SK-N-SH (cell line): ENCODE results near the gene DNASE2B. TPM values are rescaled to one million over a fixed set of nuclear protein-coding genes. Genes with fewer than 3 reads are reported as not detected.
A peak's percentile ranks its signal among the peaks of the same experiment; 100 is the strongest.

Source experiments
- CTCF ChIA-PET: fragments of 300-600, 350-600 bp; formaldehyde crosslinking; extraction: SDS; loops from one replicate; lab custom pipeline; 2021; lab: Yijun Ruan, JAX
- POLR2A ChIA-PET: fragments of 350-600 bp; sonication (Branson Sonifier 250); formaldehyde crosslinking; extraction: SDS; loops from one replicate; lab custom pipeline; 2020; ENCODE audit warnings: antibody characterized with exemption, inconsistent platforms; lab: Yijun Ruan, JAX
- DNase-seq: peaks from one replicate; pipeline ENCODE4 v3.0.0; 2012
- H2AFZ ChIP-seq: fragments of 200-600 bp; sonication (generic); 2 replicates; pipeline ENCODE4 v1.8.1; 2016; ENCODE audit warnings: antibody characterized with exemption, mild to moderate bottlenecking, low read depth
- H3F3A ChIP-seq: fragments of 200-600 bp; sonication (generic); replicated peaks from 2 replicates; pipeline ENCODE3; 2016; ENCODE audit warnings: antibody characterized with exemption, mild to moderate bottlenecking; ENCODE audit not compliant: insufficient read depth
- H3K27ac ChIP-seq, 2 experiments: fragments of 200-500 bp in 1 of 2; fragments of 200-600 bp in 1 of 2; sonication (Bioruptor generic) in 1 of 2; sonication (generic), shearing (Covaris generic) in 1 of 2; 2 replicates each; pipeline versions ENCODE4 v1.5.1 to v1.6.1; 2014 to 2016; ENCODE audit warnings: low read depth in 2 of 2, inconsistent platforms in 1 of 2, low read length in 1 of 2, mild to moderate bottlenecking in 1 of 2, mixed read lengths in 1 of 2
- H3K27me3 ChIP-seq: fragments of 200-600 bp; sonication (generic), shearing (Covaris generic); 2 replicates; pipeline ENCODE4 v1.6.1; 2016; ENCODE audit warnings: mixed run types; ENCODE audit not compliant: insufficient read depth
- H3K36me3 ChIP-seq, 2 experiments: fragments of 200-500 bp in 1 of 2; fragments of 200-600 bp in 1 of 2; sonication (Bioruptor generic) in 1 of 2; sonication (generic) in 1 of 2; replicated peaks in 1 of 2; 2 replicates each; pipeline versions ENCODE3 to v1.5.1; 2014 to 2016; ENCODE audit warnings: low read length in 1 of 2, mild to moderate bottlenecking in 1 of 2; ENCODE audit not compliant: insufficient read depth in 2 of 2, control insufficient read depth in 1 of 2
- H3K4me1 ChIP-seq, 2 experiments: fragments of 200-500 bp in 1 of 2; fragments of 200-600 bp in 1 of 2; sonication (Bioruptor generic) in 1 of 2; sonication (generic), shearing (Covaris generic) in 1 of 2; 2 replicates each; pipeline versions ENCODE4 v1.5.1 to v1.6.1; 2014 to 2016; ENCODE audit warnings: low read depth in 1 of 2, low read length in 1 of 2, mixed run types in 1 of 2; ENCODE audit not compliant: insufficient read depth in 2 of 2, control insufficient read depth in 1 of 2
- H3K4me2 ChIP-seq: fragments of 200-600 bp; sonication (generic), shearing (Covaris generic); 2 replicates; pipeline ENCODE4 v1.6.1; 2017; ENCODE audit warnings: mixed run types
- H3K4me3 ChIP-seq, 2 experiments: fragments of 200-500 bp in 1 of 2; fragments of 200-600 bp in 1 of 2; sonication (Bioruptor generic) in 1 of 2; sonication (generic), shearing (Covaris generic) in 1 of 2; 2 replicates each; pipeline versions ENCODE4 v1.5.1 to v1.8.1; 2014 to 2016; ENCODE audit warnings: low read depth in 2 of 2, inconsistent platforms in 1 of 2, low read length in 1 of 2, mild to moderate bottlenecking in 1 of 2, mixed read lengths in 1 of 2, moderate library complexity in 1 of 2
- H3K79me2 ChIP-seq: fragments of 200-600 bp; sonication (generic); 2 replicates; pipeline ENCODE4 v1.8.1; 2017; ENCODE audit warnings: mild to moderate bottlenecking; ENCODE audit not compliant: insufficient read depth
- H3K9ac ChIP-seq: fragments of 200-600 bp; sonication (generic); 2 replicates; pipeline ENCODE4 v1.6.1; 2017; ENCODE audit warnings: mixed run types
- H3K9me2 ChIP-seq: fragments of 200-600 bp; sonication (generic); 2 replicates; pipeline ENCODE4 v1.6.1; 2017; ENCODE audit warnings: mixed run types
- H3K9me3 ChIP-seq: fragments of 200-600 bp; sonication (generic); 2 replicates; pipeline ENCODE4 v1.6.1; 2017; ENCODE audit warnings: mixed run types, mild to moderate bottlenecking, moderate library complexity
- H4K20me1 ChIP-seq: fragments of 200-600 bp; sonication (generic); 2 replicates; pipeline ENCODE4 v1.6.1; 2017; ENCODE audit warnings: mild to moderate bottlenecking, mixed run types; ENCODE audit not compliant: insufficient read depth
- CHD2 ChIP-seq: fragments of 150-350 bp; IDR thresholded peaks from 2 replicates; pipeline ENCODE4 v1.6.1; 2018; ENCODE audit warnings: low read length; ENCODE audit not compliant: partially characterized antibody
- ELF1 ChIP-seq: IDR thresholded peaks from 2 replicates; pipeline ENCODE4 v1.4.0; 2012
- EP300 ChIP-seq, 2 experiments: IDR thresholded peaks; 2 replicates each; pipeline versions ENCODE4 v1.4.0 to v1.6.1; 2012; ENCODE audit warnings: borderline replicate concordance in 1 of 2, low read depth in 1 of 2, low read length in 1 of 2
- FOSL2 ChIP-seq: IDR thresholded peaks from 2 replicates; pipeline ENCODE4 v1.4.0; 2012; ENCODE audit warnings: low read depth, mild to moderate bottlenecking, moderate library complexity, borderline replicate concordance
- FOXM1 ChIP-seq: IDR thresholded peaks from 2 replicates; pipeline ENCODE4 v1.4.0; 2012; ENCODE audit warnings: low read depth, mild to moderate bottlenecking
- JUND ChIP-seq: IDR thresholded peaks from 2 replicates; pipeline ENCODE4 v1.4.0; 2012
- MXI1 ChIP-seq: IDR thresholded peaks from 2 replicates; pipeline ENCODE4 v1.6.1; 2012; ENCODE audit warnings: mild to moderate bottlenecking, low read depth, low read length, improper control_type of control experiment
- NFIC ChIP-seq: IDR thresholded peaks from 2 replicates; pipeline ENCODE4 v1.4.0; 2012; ENCODE audit warnings: borderline replicate concordance
- NRF1 ChIP-seq: IDR thresholded peaks from 2 replicates; pipeline ENCODE4 v1.6.1; 2012; ENCODE audit warnings: low read depth, mild to moderate bottlenecking, low read length
- RAD21 ChIP-seq: IDR thresholded peaks from 2 replicates; pipeline ENCODE4 v1.6.1; 2012; ENCODE audit warnings: mild to moderate bottlenecking, low read length
- RCOR1 ChIP-seq: fragments of 150-350 bp; IDR thresholded peaks from 2 replicates; pipeline ENCODE4 v1.6.1; 2017; ENCODE audit warnings: antibody characterized with exemption, low read length
- RFX5 ChIP-seq: IDR thresholded peaks from 2 replicates; pipeline ENCODE4 v1.6.1; 2012; ENCODE audit warnings: mild to moderate bottlenecking, improper control_type of control experiment, low read length
- RXRA ChIP-seq: IDR thresholded peaks from 2 replicates; pipeline ENCODE4 v1.4.0; 2012; ENCODE audit warnings: low read depth, mild to moderate bottlenecking, borderline replicate concordance
- SMC3 ChIP-seq: IDR thresholded peaks from 2 replicates; pipeline ENCODE4 v1.6.1; 2012; ENCODE audit warnings: low read depth, low read length, improper control_type of control experiment
- TCF12 ChIP-seq: IDR thresholded peaks from 2 replicates; pipeline ENCODE4 v1.4.0; 2012
- TEAD4 ChIP-seq: IDR thresholded peaks from 2 replicates; pipeline ENCODE4 v1.4.0; 2012; ENCODE audit warnings: mild to moderate bottlenecking, borderline replicate concordance; ENCODE audit not compliant: insufficient read depth
- WGBS: methylation state at CpG from one replicate; pipeline ENCODE4 v1.1.6; 2017; ENCODE audit warnings: low lambda C conversion rate; 5-methylcytosine and 5-hydroxymethylcytosine counted together
- polyA plus RNA-seq, 3 experiments: library from polyadenylated mRNA; depleted of rRNA; stranded (reverse); fragments of >200 nt; gene quantifications; 2 replicates each; pipeline ENCODE4 v1.2.3, GENCODE V29; 2012
- TF ChIP-seq, protein P1 (sequence below): IDR thresholded peaks from 2 replicates; pipeline ENCODE4; 2012
- TF ChIP-seq, protein P2 (sequence below): IDR thresholded peaks from 2 replicates; pipeline ENCODE4 v1.6.1; 2012; ENCODE audit warnings: mild to moderate bottlenecking, low read depth, low read length, moderate library complexity
- TF ChIP-seq, protein P3 (sequence below): IDR thresholded peaks from 2 replicates; pipeline ENCODE4 v1.4.0; 2012; ENCODE audit warnings: low read depth, borderline replicate concordance

The DNASE2B gene
- polyA plus RNA-seq, 1 of the 3 experiments (the other 2 are of a cell fraction): 0.03 TPM

DNA sequence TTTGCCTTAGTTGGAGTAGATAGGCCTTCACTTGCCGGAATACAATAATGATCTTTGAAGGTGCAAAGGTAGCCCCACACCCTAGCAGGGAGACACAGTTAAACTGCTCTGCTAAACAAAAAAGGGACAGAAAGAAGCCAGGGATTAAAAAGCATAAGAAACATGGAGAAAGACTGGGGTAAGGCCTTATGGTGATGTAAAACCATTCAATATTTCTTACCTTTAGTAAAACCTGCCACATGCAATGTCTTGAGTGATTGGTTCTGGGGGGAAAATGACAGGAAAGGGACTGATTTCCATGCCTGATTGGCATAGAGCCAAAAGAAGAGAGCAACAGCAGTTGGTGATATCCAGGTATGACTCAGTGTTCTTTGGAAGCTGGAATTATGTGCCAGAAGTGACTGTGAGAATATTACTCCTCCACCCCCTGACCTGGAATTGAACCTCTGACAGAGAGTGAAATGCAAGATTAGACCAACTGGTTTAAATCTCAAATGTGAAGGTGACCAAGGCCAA is 8.1 kb downstream of the DNASE2B start:
- Histone ChIP-seq H3K9me2 (no peaks in the 10 kb centered on the region), H3K79me2 (no peaks in the 10 kb centered on the region), H3K36me3 (no peaks in the 10 kb centered on the region), H3K4me3 (no peak overlapping the region), H3K27me3 (no peaks in the 10 kb centered on the region), H3K4me2 (no peak overlapping the region), H3K27ac (no peak overlapping the region), H2AFZ (no peak overlapping the region), H3K9ac (no peak overlapping the region), H4K20me1 (no peaks in the 10 kb centered on the region), H3K9me3 (no peaks in the 10 kb centered on the region), H3F3A (no peaks in the 10 kb centered on the region), H3K4me1 (peaks cover 0 to 1% of the 10 kb centered on the region in 2 experiments; a peak in 1 of 4 replicates)
- 91% methylated on average over 1 of the region's 1 CpG for WGBS
- no peak for DNase-seq
- ChIA-PET CTCF (no interaction called here), POLR2A (no interaction called here)
- TF ChIP-seq RAD21: no peak
- TF ChIP-seq SMC3: no peak
- TF ChIP-seq TCF12: peak; percentile 8; the same call in 1 of the 2 replicates
- peak; percentile 48; the same call in 1 of the 2 replicates for TF ChIP-seq FOSL2
- no peak for TF ChIP-seq EP300 (IDR thresholded peaks at IDR 0.05; ENCODE audit: borderline replicate concordance in 1 of 2, low read depth in 1 of 2, low read length in 1 of 2)
- TF ChIP-seq RFX5: no peak
- TF ChIP-seq, protein P1, sequence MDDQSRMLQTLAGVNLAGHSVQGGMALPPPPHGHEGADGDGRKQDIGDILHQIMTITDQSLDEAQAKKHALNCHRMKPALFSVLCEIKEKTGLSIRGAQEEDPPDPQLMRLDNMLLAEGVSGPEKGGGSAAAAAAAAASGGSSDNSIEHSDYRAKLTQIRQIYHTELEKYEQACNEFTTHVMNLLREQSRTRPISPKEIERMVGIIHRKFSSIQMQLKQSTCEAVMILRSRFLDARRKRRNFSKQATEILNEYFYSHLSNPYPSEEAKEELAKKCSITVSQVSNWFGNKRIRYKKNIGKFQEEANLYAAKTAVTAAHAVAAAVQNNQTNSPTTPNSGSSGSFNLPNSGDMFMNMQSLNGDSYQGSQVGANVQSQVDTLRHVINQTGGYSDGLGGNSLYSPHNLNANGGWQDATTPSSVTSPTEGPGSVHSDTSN: peak; percentile 66; the same call in 1 of the 2 replicates
- TF ChIP-seq ELF1: no peak
- TF ChIP-seq FOXM1: no peak
- TF ChIP-seq RXRA: peak; percentile 77; the same call in 1 of the 2 replicates
- TF ChIP-seq JUND: peak; percentile 42
- peak; percentile 91 for TF ChIP-seq NFIC

DNA sequence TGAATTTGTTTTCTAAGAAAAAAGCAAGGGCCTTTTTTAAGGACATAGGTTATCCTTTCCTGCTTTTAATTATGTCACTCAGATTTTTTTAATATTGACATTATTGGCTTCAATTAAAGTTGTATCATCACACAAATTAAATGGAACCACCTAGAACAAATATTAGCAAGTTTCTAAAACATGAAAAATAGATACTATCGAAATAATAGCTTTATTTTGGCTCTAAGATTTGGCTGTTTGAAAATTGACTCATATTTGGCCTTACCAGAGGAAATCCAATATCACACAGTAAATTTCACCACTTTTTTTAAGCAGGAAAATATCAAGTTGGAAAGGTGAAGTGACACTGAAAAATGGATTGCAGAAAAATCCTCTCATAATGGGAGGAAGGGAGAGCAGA is 9.2 kb downstream of the DNASE2B start:
- no peak overlapping the region for H3K4me2 ChIP-seq
- H3K9ac ChIP-seq: no peak overlapping the region
- H3K27ac ChIP-seq: no peak overlapping the region
- POLR2A ChIA-PET: no interaction called here
- 81% methylated on average over 1 of the region's 1 CpG for WGBS
- H3K9me2 ChIP-seq: no peaks in the 10 kb centered on the region
- no peaks in the 10 kb centered on the region for H4K20me1 ChIP-seq
- no peak for TF ChIP-seq ELF1
- TF ChIP-seq MXI1: no peak
- TF ChIP-seq CHD2: no peak
- TF ChIP-seq, protein P2, sequence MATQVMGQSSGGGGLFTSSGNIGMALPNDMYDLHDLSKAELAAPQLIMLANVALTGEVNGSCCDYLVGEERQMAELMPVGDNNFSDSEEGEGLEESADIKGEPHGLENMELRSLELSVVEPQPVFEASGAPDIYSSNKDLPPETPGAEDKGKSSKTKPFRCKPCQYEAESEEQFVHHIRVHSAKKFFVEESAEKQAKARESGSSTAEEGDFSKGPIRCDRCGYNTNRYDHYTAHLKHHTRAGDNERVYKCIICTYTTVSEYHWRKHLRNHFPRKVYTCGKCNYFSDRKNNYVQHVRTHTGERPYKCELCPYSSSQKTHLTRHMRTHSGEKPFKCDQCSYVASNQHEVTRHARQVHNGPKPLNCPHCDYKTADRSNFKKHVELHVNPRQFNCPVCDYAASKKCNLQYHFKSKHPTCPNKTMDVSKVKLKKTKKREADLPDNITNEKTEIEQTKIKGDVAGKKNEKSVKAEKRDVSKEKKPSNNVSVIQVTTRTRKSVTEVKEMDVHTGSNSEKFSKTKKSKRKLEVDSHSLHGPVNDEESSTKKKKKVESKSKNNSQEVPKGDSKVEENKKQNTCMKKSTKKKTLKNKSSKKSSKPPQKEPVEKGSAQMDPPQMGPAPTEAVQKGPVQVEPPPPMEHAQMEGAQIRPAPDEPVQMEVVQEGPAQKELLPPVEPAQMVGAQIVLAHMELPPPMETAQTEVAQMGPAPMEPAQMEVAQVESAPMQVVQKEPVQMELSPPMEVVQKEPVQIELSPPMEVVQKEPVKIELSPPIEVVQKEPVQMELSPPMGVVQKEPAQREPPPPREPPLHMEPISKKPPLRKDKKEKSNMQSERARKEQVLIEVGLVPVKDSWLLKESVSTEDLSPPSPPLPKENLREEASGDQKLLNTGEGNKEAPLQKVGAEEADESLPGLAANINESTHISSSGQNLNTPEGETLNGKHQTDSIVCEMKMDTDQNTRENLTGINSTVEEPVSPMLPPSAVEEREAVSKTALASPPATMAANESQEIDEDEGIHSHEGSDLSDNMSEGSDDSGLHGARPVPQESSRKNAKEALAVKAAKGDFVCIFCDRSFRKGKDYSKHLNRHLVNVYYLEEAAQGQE: no peak
- TF ChIP-seq TEAD4: no peak
- TF ChIP-seq RCOR1: no peak
- TF ChIP-seq RAD21: no peak
- no peak for TF ChIP-seq JUND
- TF ChIP-seq RXRA: no peak
- no peak for TF ChIP-seq SMC3
- no peak for TF ChIP-seq NRF1
- TF ChIP-seq, protein P3, sequence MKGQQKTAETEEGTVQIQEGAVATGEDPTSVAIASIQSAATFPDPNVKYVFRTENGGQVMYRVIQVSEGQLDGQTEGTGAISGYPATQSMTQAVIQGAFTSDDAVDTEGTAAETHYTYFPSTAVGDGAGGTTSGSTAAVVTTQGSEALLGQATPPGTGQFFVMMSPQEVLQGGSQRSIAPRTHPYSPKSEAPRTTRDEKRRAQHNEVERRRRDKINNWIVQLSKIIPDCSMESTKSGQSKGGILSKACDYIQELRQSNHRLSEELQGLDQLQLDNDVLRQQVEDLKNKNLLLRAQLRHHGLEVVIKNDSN: no peak
- TF ChIP-seq TCF12: no peak
- TF ChIP-seq NFIC: no peak
- H3F3A ChIP-seq: peaks cover 9% of the 10 kb centered on the region
- H2AFZ ChIP-seq: no peak overlapping the region
- no peak for DNase-seq
- no peaks in the 10 kb centered on the region for H3K79me2 ChIP-seq
- CTCF ChIA-PET: no interaction called here
- no peaks in the 10 kb centered on the region for H3K9me3 ChIP-seq
- H3K36me3 ChIP-seq: no peaks in the 10 kb centered on the region
- no peaks in the 10 kb centered on the region for H3K27me3 ChIP-seq
- no peaks in the 10 kb centered on the region for H3K4me1 ChIP-seq
- H3K4me3 ChIP-seq: no peak overlapping the region
